ENCODE data around the gene DERL3. TPM values are rescaled to one million over a fixed set of nuclear protein-coding genes. Genes with fewer than 3 reads are reported as not detected.

Gene DERL3
- total RNA-seq, 1 donor = 0.36 TPM

GRCh38 chr22:23789121-23789520 is 49.7 kb downstream of the DERL3 start:
- H3K27ac ChIP-seq (ENCODE audit: low read depth, low read length) = peak overlapping the region; percentile 18
- H4K20me1 ChIP-seq (ENCODE audit: insufficient read depth, low read length) = peaks cover 56% of the 10 kb centered on the region
- no peaks in the 10 kb centered on the region for H3K27me3 ChIP-seq (ENCODE audit: insufficient read depth, low read length)
- peaks cover 27% of the 10 kb centered on the region for H3K36me3 ChIP-seq (ENCODE audit: insufficient read depth, low read length)
- peak; percentile 23 for DNase-seq (ENCODE audit: insufficient read length, low spot score, missing footprints)
- peaks cover 65% of the 10 kb centered on the region for H3K79me2 ChIP-seq (ENCODE audit: insufficient read depth, low read length)
- no peak overlapping the region for H3K4me2 ChIP-seq (ENCODE audit: insufficient read depth, low read length)
- no peak for TF ChIP-seq CTCF (IDR thresholded peaks at IDR 0.05; ENCODE audit: extremely low read depth, low read depth, low read length)
- no peak overlapping the region for H2AFZ ChIP-seq (ENCODE audit: low read length)
- no peak overlapping the region for H3K4me3 ChIP-seq (ENCODE audit: insufficient read depth, low read length)
- no peaks in the 10 kb centered on the region for H3K9me3 ChIP-seq (ENCODE audit: low read depth, low read length)
- H3K4me1 ChIP-seq (ENCODE audit: insufficient read depth, low read length) = peaks cover 34% of the 10 kb centered on the region

- no peak overlapping the region for H2AFZ ChIP-seq (ENCODE audit: low read length)
- peaks cover 59% of the 10 kb centered on the region for H3K79me2 ChIP-seq (ENCODE audit: insufficient read depth, low read length)
- peaks cover 16% of the 10 kb centered on the region for H3K36me3 ChIP-seq (ENCODE audit: insufficient read depth, low read length)
- no peaks in the 10 kb centered on the region for H3K9me3 ChIP-seq (ENCODE audit: low read depth, low read length)
- H3K4me1 ChIP-seq (ENCODE audit: insufficient read depth, low read length) = peaks cover 41% of the 10 kb centered on the region
- DNase-seq (ENCODE audit: insufficient read length, low spot score, missing footprints) = no peak
- H3K27ac ChIP-seq (ENCODE audit: low read depth, low read length) = peak overlapping the region; percentile 94
- no peaks in the 10 kb centered on the region for H3K27me3 ChIP-seq (ENCODE audit: insufficient read depth, low read length)
- peak overlapping the region; percentile 85 for H3K4me3 ChIP-seq (ENCODE audit: insufficient read depth, low read length)
- peak overlapping the region; percentile 90 for H3K4me2 ChIP-seq (ENCODE audit: insufficient read depth, low read length)
- H4K20me1 ChIP-seq (ENCODE audit: insufficient read depth, low read length) = peaks cover 50% of the 10 kb centered on the region
- TF ChIP-seq CTCF (IDR thresholded peaks at IDR 0.05; ENCODE audit: extremely low read depth, low read depth, low read length) = no peak
These were observed 50.9 kb downstream of the DERL3 start for GRCh38 chr22:23787910-23788309.

- Histone ChIP-seq H3K27ac (ENCODE audit: low read depth, low read length) (peak overlapping the region; percentile 94), H3K4me3 (ENCODE audit: insufficient read depth, low read length) (peak overlapping the region; percentile 85), H3K4me1 (ENCODE audit: insufficient read depth, low read length) (peaks cover 41% of the 10 kb centered on the region), H3K79me2 (ENCODE audit: insufficient read depth, low read length) (peaks cover 55% of the 10 kb centered on the region), H3K36me3 (ENCODE audit: insufficient read depth, low read length) (peaks cover 14% of the 10 kb centered on the region), H3K4me2 (ENCODE audit: insufficient read depth, low read length) (peak overlapping the region; percentile 90), H4K20me1 (ENCODE audit: insufficient read depth, low read length) (peaks cover 46% of the 10 kb centered on the region), H3K9me3 (ENCODE audit: low read depth, low read length) (no peaks in the 10 kb centered on the region), H2AFZ (ENCODE audit: low read length) (peak overlapping the region; percentile 44), H3K27me3 (ENCODE audit: insufficient read depth, low read length) (no peaks in the 10 kb centered on the region)
- DNase-seq (ENCODE audit: insufficient read length, low spot score, missing footprints) = no peak
- TF ChIP-seq CTCF (IDR thresholded peaks at IDR 0.05; ENCODE audit: extremely low read depth, low read depth, low read length) = no peak
These were observed 51.3 kb downstream of the DERL3 start for GRCh38 chr22:23787600-23787896.

- H3K27me3 ChIP-seq (ENCODE audit: insufficient read depth, low read length) = no peaks in the 10 kb centered on the region
- no peak for TF ChIP-seq CTCF (IDR thresholded peaks at IDR 0.05; ENCODE audit: extremely low read depth, low read depth, low read length)
- peaks cover 43% of the 10 kb centered on the region for H3K4me1 ChIP-seq (ENCODE audit: insufficient read depth, low read length)
- H2AFZ ChIP-seq (ENCODE audit: low read length) = peak within 1 kb of the TSS; percentile 90
- peak within 1 kb of the TSS; percentile 94 for H3K27ac ChIP-seq (ENCODE audit: low read depth, low read length)
- H3K79me2 ChIP-seq (ENCODE audit: insufficient read depth, low read length) = peaks cover 50% of the 10 kb centered on the region
- peak within 1 kb of the TSS; percentile 90 for H3K4me2 ChIP-seq (ENCODE audit: insufficient read depth, low read length)
- DNase-seq (ENCODE audit: insufficient read length, low spot score, missing footprints) = peak; percentile 99
- no peaks in the 10 kb centered on the region for H3K9me3 ChIP-seq (ENCODE audit: low read depth, low read length)
- peaks cover 8% of the 10 kb centered on the region for H3K36me3 ChIP-seq (ENCODE audit: insufficient read depth, low read length)
- peaks cover 41% of the 10 kb centered on the region for H4K20me1 ChIP-seq (ENCODE audit: insufficient read depth, low read length)
- peak within 1 kb of the TSS; percentile 85 for H3K4me3 ChIP-seq (ENCODE audit: insufficient read depth, low read length)
These were observed 51.8 kb downstream of the DERL3 start, which contains the start of gene SMARCB1 for GRCh38 chr22:23786752-23787599. SMARCB1 (plus strand) TSS chr22:23786966; CDS start chr22:23787170, 204 bp downstream.

Data from osteoblast (primary cell).